HG03039 (cell line): ENCODE results near the gene TMEM130.

Source experiments
- ATAC-seq: cut with Tn5 transposase; IDR thresholded peaks from one replicate; pipeline ENCODE4 v1.9.1; 2021; ENCODE audit warnings: mild to moderate bottlenecking, moderate library complexity; ENCODE audit not compliant: unreplicated experiment

The TMEM130 gene

GRCh38 chr7:98869597-98870120, at the start of gene TMEM130:
TSS of gene TMEM130 (minus strand) at chr7:98870014. CDS start at chr7:98869861, 153 bp downstream.
- no peak for ATAC-seq

- no peak for ATAC-seq
Measured at GRCh38 chr7:98917331-98917730, 47.5 kb upstream of the TMEM130 start.

GRCh38 chr7:98913612-98914011, 43.8 kb upstream of the TMEM130 start:
- no peak for ATAC-seq

- ATAC-seq = no peak
Measured at GRCh38 chr7:98913026-98913425, 43.2 kb upstream of the TMEM130 start.

- ATAC-seq = no peak
Measured at GRCh38 chr7:98911916-98912315, 42.1 kb upstream of the TMEM130 start.

- no peak for ATAC-seq
Measured at GRCh38 chr7:98910427-98910826, 40.6 kb upstream of the TMEM130 start.

GRCh38 chr7:98909487-98909886, 39.7 kb upstream of the TMEM130 start:
- ATAC-seq = no peak

- ATAC-seq = no peak
Measured at GRCh38 chr7:98908585-98908984, 38.8 kb upstream of the TMEM130 start.

GRCh38 chr7:98907570-98907969, 37.8 kb upstream of the TMEM130 start:
- no peak for ATAC-seq

- no peak for ATAC-seq
Measured at GRCh38 chr7:98903246-98903645, 33.4 kb upstream of the TMEM130 start.

GRCh38 chr7:98902523-98902922, 32.7 kb upstream of the TMEM130 start:
- ATAC-seq = no peak

GRCh38 chr7:98900815-98901214, 31.0 kb upstream of the TMEM130 start:
- no peak for ATAC-seq

- ATAC-seq = no peak
Measured at GRCh38 chr7:98899816-98900215, 30.0 kb upstream of the TMEM130 start.

GRCh38 chr7:98892609-98893008, 22.8 kb upstream of the TMEM130 start:
- ATAC-seq = no peak

GRCh38 chr7:98887038-98887437, 17.2 kb upstream of the TMEM130 start:
- no peak for ATAC-seq

GRCh38 chr7:98884416-98884815, 14.6 kb upstream of the TMEM130 start:
- ATAC-seq = no peak

GRCh38 chr7:98881561-98882315, 11.9 kb upstream of the TMEM130 start:
- no peak for ATAC-seq

- no peak for ATAC-seq
Measured at GRCh38 chr7:98880485-98880884, 10.7 kb upstream of the TMEM130 start.

GRCh38 chr7:98879979-98880315, 10.1 kb upstream of the TMEM130 start:
- ATAC-seq = no peak

- ATAC-seq = peak; percentile 57
Measured at GRCh38 chr7:98879198-98879978, 9.6 kb upstream of the TMEM130 start.

GRCh38 chr7:98878365-98879197, 8.8 kb upstream of the TMEM130 start, which contains the start of gene TRRAP:
TSS of gene TRRAP (plus strand) at chr7:98878532. CDS start at chr7:98881151, 2,619 bp downstream.
- peak; percentile 71 for ATAC-seq
